Psoas muscle (tissue), 8 donors: ENCODE data around the gene SRGAP3. TPM values are rescaled to one million over a fixed set of nuclear protein-coding genes. Genes with fewer than 3 reads are reported as not detected.
A peak's percentile ranks its signal among the peaks of the same experiment; 100 is the strongest.

ENCODE experiments used
- ATAC-seq, 4 donors: fragments of 200-7000 bp; cut with Tn5 transposase; one replicate each; pipeline ENCODE4 v1.9.1; 2020; ENCODE audit warnings: moderate library complexity in 3 of 4, mild to moderate bottlenecking in 2 of 4
- DNase-seq, 2 donors: peaks; one replicate each; pipeline ENCODE4 v3.0.0-alpha.2; 2020
- H3K27ac ChIP-seq: fragments of 200-600 bp; one replicate; pipeline ENCODE4 v1.8.0; 2022
- H3K27me3 ChIP-seq, 3 donors: fragments of 200-600 bp in 1 of 3; one replicate each; pipeline versions ENCODE4 v1.6.1 to v1.8.0; 2013 to 2022; ENCODE audit warnings: low read length in 2 of 3, mild to moderate bottlenecking in 2 of 3, moderate library complexity in 1 of 3; ENCODE audit not compliant: insufficient read depth in 3 of 3
- H3K36me3 ChIP-seq, 2 donors: fragments of 200-600 bp in 1 of 2; one replicate each; pipeline versions ENCODE4 v1.6.1 to v1.8.0; 2013 to 2022; ENCODE audit warnings: low read depth in 1 of 2, mild to moderate bottlenecking in 1 of 2, moderate library complexity in 1 of 2; ENCODE audit not compliant: insufficient read depth in 1 of 2
- H3K4me1 ChIP-seq: fragments of 200-600 bp; one replicate; pipeline ENCODE4 v1.8.0; 2022
- H3K4me3 ChIP-seq: fragments of 200-600 bp; one replicate; pipeline ENCODE4 v1.8.0; 2022; ENCODE audit warnings: mild to moderate bottlenecking
- H3K9me3 ChIP-seq: fragments of 200-600 bp; one replicate; pipeline ENCODE4 v1.8.0; 2022
- WGBS, 3 donors: extraction: QIAGEN DNeasy Blood & Tissue Kit; methylation state at CpG; one replicate each; pipeline versions ENCODE4 v1.1.6 to v1.1.7; 2013; 5-methylcytosine and 5-hydroxymethylcytosine counted together
- intact Hi-C, 2 donors: fragments of 100-400 bp; cut with DNase I; formaldehyde crosslinking; loops; one replicate each; pipeline versions ENCODE4 v1.11.0 to v1.14.2; 2022
- polyA plus RNA-seq, 3 donors: library from polyadenylated mRNA; stranded (reverse); fragments of 200-250 nt; gene quantifications; one replicate each; pipeline ENCODE4 v1.2.3, GENCODE V29; 2013
- total RNA-seq, 4 donors: library from RNA; stranded (reverse); fragmentation: NEBNext Ultra II Directional in 2 of 4; extraction: Animal tissue kit (Norgen Biotek cat#: 25700) in 2 of 4; gene quantifications; one replicate each; pipeline versions ENCODE4 v1.2.1 to v1.2.4, GENCODE V29; 2021 to 2023
- TF ChIP-seq, protein P1 (sequence below): fragments of 200-600 bp; IDR thresholded peaks from one replicate; pipeline ENCODE4 v1.8.0; 2022; ENCODE audit warnings: antibody characterized with exemption
- donor health status: healthy with polysubstance abuse.
- donor health status: DM: no; HTN: no; CAD: no; lungs with moderate emphysema.
- donor health status: Bipolar disorder and iron deficiency.
- donor health status: healthy.
- donor health status: DM: yes; HTN: yes; CAD: no.
- donor health status: DM: no; HTN: no; CAD: no.
- donor health status: DM: no; HTN: no; CAD: no.
- donor health status: DM: yes; HTN: yes; CAD: no.

SRGAP3 gene
- total and polyA plus RNA-seq, 7 donors, result 0.77 to 7.6 (median 1.9) TPM

DNA sequence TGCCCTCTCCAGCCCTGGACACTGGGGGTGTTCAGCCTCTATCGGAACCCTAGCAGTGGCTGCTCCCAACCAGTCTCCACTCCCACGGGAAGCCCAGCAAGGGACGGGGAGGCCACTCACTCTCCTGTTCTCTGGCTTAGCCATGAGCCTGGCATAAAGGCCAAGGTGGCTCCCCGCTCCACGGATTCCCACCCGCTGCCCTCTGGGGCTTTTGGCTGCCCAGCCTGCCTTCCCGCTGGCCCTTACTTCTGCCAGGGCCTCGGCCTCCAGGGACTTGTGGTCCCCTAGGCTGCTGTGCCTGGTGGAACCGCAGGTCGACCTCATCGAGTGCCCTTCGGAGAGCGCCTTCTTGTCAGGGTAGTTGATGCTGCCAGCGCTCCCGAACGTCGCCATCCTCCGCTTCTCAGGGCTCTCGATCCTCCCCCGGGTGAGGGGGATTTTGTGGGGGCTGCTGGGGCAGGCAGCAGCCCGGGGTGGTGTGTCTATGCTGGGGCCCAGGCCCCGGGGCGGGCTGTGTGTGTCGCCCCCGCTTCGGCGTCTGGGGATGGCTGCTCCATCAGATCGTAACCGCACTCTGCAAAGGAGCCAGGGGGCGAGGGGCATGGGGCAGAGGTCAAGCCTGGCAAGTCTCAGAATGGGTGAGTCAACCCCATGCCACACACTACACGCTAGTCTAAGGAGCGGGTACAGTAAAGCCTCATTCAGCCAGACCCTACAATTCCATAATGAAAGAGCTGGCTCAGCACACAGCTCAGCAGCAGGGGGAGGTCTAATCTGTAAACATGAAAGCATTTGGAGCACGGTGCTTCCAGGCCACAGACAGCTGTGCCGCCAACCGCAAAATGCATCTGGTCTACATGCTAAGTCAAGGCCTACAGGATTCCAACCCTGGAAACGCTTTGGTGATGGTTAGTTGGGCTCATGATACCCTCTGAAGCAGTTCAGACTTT, 258.9 kb downstream of the SRGAP3 start:
- H3K27ac ChIP-seq, result no peak overlapping the region
- no peaks in the 10 kb centered on the region for H3K36me3 ChIP-seq
- DNase-seq, result no peak
- intact Hi-C loops, result no loop called here
- TF ChIP-seq, protein P1, sequence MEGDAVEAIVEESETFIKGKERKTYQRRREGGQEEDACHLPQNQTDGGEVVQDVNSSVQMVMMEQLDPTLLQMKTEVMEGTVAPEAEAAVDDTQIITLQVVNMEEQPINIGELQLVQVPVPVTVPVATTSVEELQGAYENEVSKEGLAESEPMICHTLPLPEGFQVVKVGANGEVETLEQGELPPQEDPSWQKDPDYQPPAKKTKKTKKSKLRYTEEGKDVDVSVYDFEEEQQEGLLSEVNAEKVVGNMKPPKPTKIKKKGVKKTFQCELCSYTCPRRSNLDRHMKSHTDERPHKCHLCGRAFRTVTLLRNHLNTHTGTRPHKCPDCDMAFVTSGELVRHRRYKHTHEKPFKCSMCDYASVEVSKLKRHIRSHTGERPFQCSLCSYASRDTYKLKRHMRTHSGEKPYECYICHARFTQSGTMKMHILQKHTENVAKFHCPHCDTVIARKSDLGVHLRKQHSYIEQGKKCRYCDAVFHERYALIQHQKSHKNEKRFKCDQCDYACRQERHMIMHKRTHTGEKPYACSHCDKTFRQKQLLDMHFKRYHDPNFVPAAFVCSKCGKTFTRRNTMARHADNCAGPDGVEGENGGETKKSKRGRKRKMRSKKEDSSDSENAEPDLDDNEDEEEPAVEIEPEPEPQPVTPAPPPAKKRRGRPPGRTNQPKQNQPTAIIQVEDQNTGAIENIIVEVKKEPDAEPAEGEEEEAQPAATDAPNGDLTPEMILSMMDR, result no peak
- 91 to 92% (median 92%) methylated on average over 34 to 36 of the region's 36 CpGs for WGBS, 3 donors
- no peak for ATAC-seq
- H3K4me3 ChIP-seq, result no peak overlapping the region
- no peaks in the 10 kb centered on the region for H3K9me3 ChIP-seq
- no peaks in the 10 kb centered on the region for H3K4me1 ChIP-seq
- H3K27me3 ChIP-seq, result no peaks in the 10 kb centered on the region

DNA sequence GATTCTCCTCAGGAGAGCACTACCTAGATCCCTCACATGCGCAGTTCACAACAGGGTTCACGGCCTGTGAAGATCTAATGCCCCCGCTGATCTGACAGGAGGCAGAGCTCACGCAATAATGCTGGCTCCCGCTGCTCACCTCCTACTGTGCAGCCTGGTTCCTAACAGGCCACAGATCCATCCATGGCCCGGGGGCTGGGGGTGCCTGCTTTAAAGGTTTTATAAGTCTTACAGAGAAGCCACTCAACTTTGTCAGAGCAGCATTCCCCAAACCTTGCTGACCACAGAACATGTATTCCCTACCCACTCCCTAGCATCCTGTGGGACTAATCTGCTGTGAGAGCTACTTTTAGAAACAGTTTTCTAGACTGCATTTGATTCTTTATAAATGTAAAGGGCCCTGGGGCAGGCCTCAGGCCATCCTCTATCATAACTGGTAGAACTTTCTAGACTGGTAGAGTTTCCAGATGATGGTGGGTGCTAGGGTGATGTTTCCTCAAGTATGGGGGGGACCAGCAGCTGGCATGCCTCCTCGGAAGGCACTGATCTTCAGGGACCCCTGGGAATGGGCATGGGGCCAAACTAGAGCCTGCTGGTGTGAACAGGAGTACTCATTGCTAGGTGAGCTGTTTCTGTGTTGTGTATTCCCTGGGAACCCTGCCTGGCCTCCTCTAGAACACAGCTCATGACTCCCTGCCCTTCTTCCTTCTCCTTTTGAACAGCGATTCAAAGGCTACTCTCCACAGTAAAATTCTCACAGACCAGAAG, 260.5 kb downstream of the SRGAP3 start:
- Histone ChIP-seq H3K4me3 (no peak overlapping the region), H3K9me3 (no peaks in the 10 kb centered on the region), H3K27me3 (no peaks in the 10 kb centered on the region), H3K27ac (no peak overlapping the region), H3K4me1 (no peaks in the 10 kb centered on the region), H3K36me3 (no peaks in the 10 kb centered on the region)
- TF ChIP-seq, protein P1, result no peak
- intact Hi-C loops, result loop anchor here (2.0 to 5.0 kb wide), 3 partner anchors 78 to 313 kb away; no protein-coding TSS in a partner anchor
- no peak for ATAC-seq
- no peak for DNase-seq
- 83 to 93% (median 91%) methylated on average over 8 of the region's 8 CpGs for WGBS, 3 donors

DNA sequence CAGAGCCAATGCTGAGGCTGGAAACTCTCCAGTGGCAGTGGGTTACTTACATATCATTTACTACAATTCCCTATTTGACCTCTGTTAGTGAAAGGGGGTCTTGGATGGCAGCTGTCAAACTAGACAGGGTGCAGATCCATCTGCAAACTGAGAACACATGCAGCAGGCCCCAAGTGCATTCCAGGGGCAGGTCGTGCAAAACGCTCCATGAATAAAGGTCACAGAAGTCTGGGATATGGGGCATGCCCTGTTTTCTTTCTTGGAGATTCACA, 261.1 kb downstream of the SRGAP3 start:
- DNase-seq, result no peak
- no peak for ATAC-seq
- Histone ChIP-seq H3K27me3 (no peaks in the 10 kb centered on the region), H3K36me3 (no peaks in the 10 kb centered on the region), H3K9me3 (no peaks in the 10 kb centered on the region), H3K27ac (no peak overlapping the region), H3K4me1 (no peaks in the 10 kb centered on the region), H3K4me3 (no peak overlapping the region)
- TF ChIP-seq, protein P1, result no peak
- WGBS, 3 donors, result 27 to 44% (median 44%) methylated on average over 2 of the region's 2 CpGs
- intact Hi-C loops, result loop anchor here (2.0 to 5.0 kb wide), 3 partner anchors 78 to 314 kb away; no protein-coding TSS in a partner anchor

DNA sequence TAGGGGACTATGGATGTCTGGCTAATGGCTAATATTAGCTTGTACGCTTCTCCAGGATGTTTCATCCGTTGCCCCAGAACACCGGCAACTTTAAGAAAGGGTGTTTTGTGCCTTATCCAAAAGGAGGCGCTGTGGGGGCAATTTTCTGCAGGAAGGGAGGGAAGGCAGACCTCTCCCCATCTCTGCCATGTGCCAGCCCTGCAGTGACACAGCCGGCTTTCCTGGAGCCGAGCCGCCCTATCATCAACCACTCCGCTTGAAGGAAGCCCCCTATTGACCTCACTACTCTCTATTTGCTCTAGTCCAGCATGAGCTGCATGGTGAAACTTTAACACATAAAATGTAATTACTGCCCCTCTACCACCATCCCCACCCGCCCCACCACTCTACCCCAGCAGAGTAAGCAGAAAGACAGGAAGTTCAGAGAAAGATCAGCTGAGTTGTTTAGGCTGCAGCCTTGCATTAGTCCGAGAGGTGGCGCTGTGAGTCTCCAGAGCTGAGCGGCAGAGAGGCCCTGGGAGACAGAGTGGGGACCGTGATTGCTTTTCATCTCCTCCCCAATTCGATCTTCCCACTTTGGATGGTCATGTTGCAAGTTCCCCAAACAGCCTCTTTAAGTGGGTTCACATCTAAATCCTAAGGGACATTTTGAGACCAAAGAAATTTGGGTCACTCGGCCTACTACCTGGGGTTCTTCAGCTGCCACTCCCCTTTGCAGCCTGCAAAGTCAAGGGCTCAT, 261.6 kb downstream of the SRGAP3 start:
- ATAC-seq (peak; percentile 70 to 89 (median 76)), DNase-seq (peak; percentile 59 to 75)
- Histone ChIP-seq H3K27ac (no peak overlapping the region), H3K27me3 (no peaks in the 10 kb centered on the region), H3K4me3 (no peak overlapping the region), H3K36me3 (no peaks in the 10 kb centered on the region), H3K4me1 (no peaks in the 10 kb centered on the region), H3K9me3 (no peaks in the 10 kb centered on the region)
- intact Hi-C loops, result loop anchor here (2.0 to 5.0 kb wide), 3 partner anchors 79 to 314 kb away; no protein-coding TSS in a partner anchor
- WGBS, 3 donors, result 37 to 48% (median 38%) methylated on average over 15 of the region's 15 CpGs
- TF ChIP-seq, protein P1, result peak; percentile 66
